Esophagus squamous epithelium (tissue), 5 donors: ENCODE data around the gene ICAM4. TPM values are rescaled to one million over a fixed set of nuclear protein-coding genes. Genes with fewer than 3 reads are reported as not detected.

Experiments
- DNase-seq: peaks from one replicate; lab custom pipeline; 2025; lab: John Stamatoyannopoulos, UW
- H3K27ac ChIP-seq, 4 donors: fragments of 200-600 bp; sonication (generic); one replicate each; pipeline ENCODE4 v1.5.1; 2016 to 2019; ENCODE audit warnings: mild to moderate bottlenecking in 1 of 4
- H3K27me3 ChIP-seq, 4 donors: fragments of 200-600 bp; sonication (generic); 1 replicate in 3 of 4; 2 replicates in 1 of 4; pipeline versions ENCODE4 v1.5.1 to v1.6.0; 2017 to 2021; ENCODE audit warnings: antibody characterized with exemption in 1 of 4
- H3K36me3 ChIP-seq, 3 donors: fragments of 200-600 bp; sonication (generic); one replicate each; pipeline ENCODE4 v1.5.1; 2016 to 2019
- H3K4me1 ChIP-seq, 3 donors: fragments of 200-600 bp; sonication (generic); one replicate each; pipeline ENCODE4 v1.5.1; 2017 to 2019
- H3K4me3 ChIP-seq, 4 donors: fragments of 200-600 bp; sonication (generic); 1 replicate in 3 of 4; 2 replicates in 1 of 4; pipeline ENCODE4 v1.5.1; 2016 to 2019; ENCODE audit warnings: mild to moderate bottlenecking in 2 of 4, moderate library complexity in 1 of 4
- H3K9me3 ChIP-seq, 3 donors: fragments of 200-600 bp; sonication (generic); one replicate each; pipeline ENCODE4 v1.5.1; 2016 to 2019
- POLR2A ChIP-seq, 4 donors: fragments of 450-650 bp; IDR thresholded peaks; one replicate each; pipeline ENCODE4 v1.6.1; 2017; ENCODE audit warnings: antibody characterized with exemption in 4 of 4, mild to moderate bottlenecking in 4 of 4, moderate library complexity in 3 of 4
- WGBS, 2 donors: methylation state at CpG; one replicate each; pipeline ENCODE4 v1.1.5; 2018; 5-methylcytosine and 5-hydroxymethylcytosine counted together
- intact Hi-C: fragments of 100-400 bp; cut with DNase I; formaldehyde crosslinking; loops from one replicate; pipeline ENCODE4 v1.15.0; 2022
- total RNA-seq, 4 donors: library from RNA; depleted of rRNA; stranded (reverse); fragments of >200 nt; gene quantifications; one replicate each; pipeline ENCODE4 v1.1.0, GENCODE V29; 2016
- TF ChIP-seq, protein P1 (sequence below), 6 experiments: fragments of 450-650 bp in 4 of 6; fragments of 200-600 bp in 2 of 6; sonication (generic) in 2 of 6; IDR thresholded peaks; one replicate each; pipeline ENCODE4 v1.5.1; 2016 to 2019; ENCODE audit warnings: antibody characterized with exemption in 6 of 6, mild to moderate bottlenecking in 4 of 6, moderate library complexity in 4 of 6
- donor health status: DM: yes; HTN: yes; CAD: no.

Gene ICAM4
- total RNA-seq, 4 donors from 2014 or later: 0.29 to 0.76 TPM; not detected in 2

DNA sequence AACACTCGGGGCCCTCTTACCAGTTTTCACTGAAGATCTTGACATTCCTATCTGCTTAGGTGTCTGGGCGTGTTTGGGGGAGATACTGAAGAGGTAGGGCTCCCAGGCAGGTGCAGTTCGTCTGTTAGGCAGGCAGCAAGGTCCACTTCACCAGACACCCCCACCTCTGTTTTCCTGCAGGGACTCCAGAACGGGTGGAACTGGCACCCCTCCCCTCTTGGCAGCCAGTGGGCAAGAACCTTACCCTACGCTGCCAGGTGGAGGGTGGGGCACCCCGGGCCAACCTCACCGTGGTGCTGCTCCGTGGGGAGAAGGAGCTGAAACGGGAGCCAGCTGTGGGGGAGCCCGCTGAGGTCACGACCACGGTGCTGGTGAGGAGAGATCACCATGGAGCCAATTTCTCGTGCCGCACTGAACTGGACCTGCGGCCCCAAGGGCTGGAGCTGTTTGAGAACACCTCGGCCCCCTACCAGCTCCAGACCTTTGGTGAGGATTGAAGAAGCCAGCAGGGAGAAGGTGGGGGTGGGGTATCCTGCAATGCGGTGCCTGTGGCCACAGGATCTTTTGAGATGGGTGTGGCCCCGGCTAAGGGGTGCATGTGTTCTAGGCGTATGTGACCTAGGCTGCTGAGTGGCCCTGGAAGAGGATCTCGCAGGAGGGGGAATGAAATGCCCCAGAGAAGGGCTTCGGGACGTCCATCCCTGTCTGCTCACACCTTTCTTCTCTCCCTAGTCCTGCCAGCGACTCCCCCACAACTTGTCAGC lies 3.3 kb upstream of the ICAM4 start:
- TF ChIP-seq POLR2A (IDR thresholded peaks at IDR 0.05): no peak
- TF ChIP-seq, protein P1, sequence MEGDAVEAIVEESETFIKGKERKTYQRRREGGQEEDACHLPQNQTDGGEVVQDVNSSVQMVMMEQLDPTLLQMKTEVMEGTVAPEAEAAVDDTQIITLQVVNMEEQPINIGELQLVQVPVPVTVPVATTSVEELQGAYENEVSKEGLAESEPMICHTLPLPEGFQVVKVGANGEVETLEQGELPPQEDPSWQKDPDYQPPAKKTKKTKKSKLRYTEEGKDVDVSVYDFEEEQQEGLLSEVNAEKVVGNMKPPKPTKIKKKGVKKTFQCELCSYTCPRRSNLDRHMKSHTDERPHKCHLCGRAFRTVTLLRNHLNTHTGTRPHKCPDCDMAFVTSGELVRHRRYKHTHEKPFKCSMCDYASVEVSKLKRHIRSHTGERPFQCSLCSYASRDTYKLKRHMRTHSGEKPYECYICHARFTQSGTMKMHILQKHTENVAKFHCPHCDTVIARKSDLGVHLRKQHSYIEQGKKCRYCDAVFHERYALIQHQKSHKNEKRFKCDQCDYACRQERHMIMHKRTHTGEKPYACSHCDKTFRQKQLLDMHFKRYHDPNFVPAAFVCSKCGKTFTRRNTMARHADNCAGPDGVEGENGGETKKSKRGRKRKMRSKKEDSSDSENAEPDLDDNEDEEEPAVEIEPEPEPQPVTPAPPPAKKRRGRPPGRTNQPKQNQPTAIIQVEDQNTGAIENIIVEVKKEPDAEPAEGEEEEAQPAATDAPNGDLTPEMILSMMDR (IDR thresholded peaks at IDR 0.05): no peak
- Histone ChIP-seq H3K36me3 (peaks cover 0 to 45% (median 16%) of the 10 kb centered on the region in 3 donors), H3K27me3 (peaks cover 0 to 22% (median 0%) of the 10 kb centered on the region in 4 donors), H3K4me3 (no peak overlapping the region), H3K4me1 (peaks cover 21 to 53% (median 26%) of the 10 kb centered on the region in 3 donors), H3K27ac (no peak overlapping the region), H3K9me3 (no peaks in the 10 kb centered on the region)
- 56 to 78% methylated on average over 6 to 8 of the region's 23 CpGs for WGBS, 2 donors
- DNase-seq: no peak
- intact Hi-C loops: no loop called here

DNA sequence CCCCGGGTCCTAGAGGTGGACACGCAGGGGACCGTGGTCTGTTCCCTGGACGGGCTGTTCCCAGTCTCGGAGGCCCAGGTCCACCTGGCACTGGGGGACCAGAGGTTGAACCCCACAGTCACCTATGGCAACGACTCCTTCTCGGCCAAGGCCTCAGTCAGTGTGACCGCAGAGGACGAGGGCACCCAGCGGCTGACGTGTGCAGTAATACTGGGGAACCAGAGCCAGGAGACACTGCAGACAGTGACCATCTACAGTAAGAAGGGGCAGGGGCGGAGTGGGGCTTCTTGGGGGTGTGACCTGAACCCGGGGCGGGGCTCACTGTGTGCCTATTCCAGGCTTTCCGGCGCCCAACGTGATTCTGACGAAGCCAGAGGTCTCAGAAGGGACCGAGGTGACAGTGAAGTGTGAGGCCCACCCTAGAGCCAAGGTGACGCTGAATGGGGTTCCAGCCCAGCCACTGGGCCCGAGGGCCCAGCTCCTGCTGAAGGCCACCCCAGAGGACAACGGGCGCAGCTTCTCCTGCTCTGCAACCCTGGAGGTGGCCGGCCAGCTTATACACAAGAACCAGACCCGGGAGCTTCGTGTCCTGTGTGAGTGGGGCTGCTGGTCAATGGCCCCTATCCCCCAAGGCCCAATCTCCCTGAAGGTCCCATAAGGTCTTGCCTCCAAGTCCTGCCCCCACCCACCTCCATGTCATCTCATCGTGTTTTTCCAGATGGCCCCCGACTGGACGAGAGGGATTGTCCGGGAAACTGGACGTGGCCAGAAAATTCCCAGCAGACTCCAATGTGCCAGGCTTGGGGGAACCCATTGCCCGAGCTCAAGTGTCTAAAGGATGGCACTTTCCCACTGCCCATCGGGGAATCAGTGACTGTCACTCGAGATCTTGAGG lies 2.4 kb upstream of the ICAM4 start:
- DNase-seq: no peak
- no peak overlapping the region for H3K4me3 ChIP-seq
- no peak overlapping the region for H3K27ac ChIP-seq
- intact Hi-C loops: no loop called here
- peaks cover 28 to 58% (median 34%) of the 10 kb centered on the region in 3 donors for H3K4me1 ChIP-seq
- TF ChIP-seq, protein P1 (IDR thresholded peaks at IDR 0.05): no peak
- TF ChIP-seq POLR2A (IDR thresholded peaks at IDR 0.05): no peak
- peaks cover 0 to 30% (median 3%) of the 10 kb centered on the region in 4 donors for H3K27me3 ChIP-seq
- 89 to 97% methylated on average over 12 to 14 of the region's 34 CpGs for WGBS, 2 donors
- peaks cover 0 to 38% (median 16%) of the 10 kb centered on the region in 3 donors for H3K36me3 ChIP-seq
- H3K9me3 ChIP-seq: no peaks in the 10 kb centered on the region

DNA sequence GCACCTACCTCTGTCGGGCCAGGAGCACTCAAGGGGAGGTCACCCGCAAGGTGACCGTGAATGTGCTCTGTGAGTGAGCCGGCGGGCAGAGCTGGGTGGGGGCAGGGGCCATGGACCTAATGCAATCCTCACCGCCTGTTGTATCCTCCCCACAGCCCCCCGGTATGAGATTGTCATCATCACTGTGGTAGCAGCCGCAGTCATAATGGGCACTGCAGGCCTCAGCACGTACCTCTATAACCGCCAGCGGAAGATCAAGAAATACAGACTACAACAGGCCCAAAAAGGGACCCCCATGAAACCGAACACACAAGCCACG lies 1.8 kb upstream of the ICAM4 start:
- peaks cover 33 to 60% (median 40%) of the 10 kb centered on the region in 3 donors for H3K4me1 ChIP-seq
- WGBS, 2 donors: 94 to 100% methylated on average over 4 to 6 of the region's 13 CpGs

DNA sequence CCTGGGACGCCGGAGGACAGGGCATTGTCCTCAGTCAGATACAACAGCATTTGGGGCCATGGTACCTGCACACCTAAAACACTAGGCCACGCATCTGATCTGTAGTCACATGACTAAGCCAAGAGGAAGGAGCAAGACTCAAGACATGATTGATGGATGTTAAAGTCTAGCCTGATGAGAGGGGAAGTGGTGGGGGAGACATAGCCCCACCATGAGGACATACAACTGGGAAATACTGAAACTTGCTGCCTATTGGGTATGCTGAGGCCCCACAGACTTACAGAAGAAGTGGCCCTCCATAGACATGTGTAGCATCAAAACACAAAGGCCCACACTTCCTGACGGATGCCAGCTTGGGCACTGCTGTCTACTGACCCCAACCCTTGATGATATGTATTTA lies 1.4 kb upstream of the ICAM4 start:
- H3K9me3 ChIP-seq: no peaks in the 10 kb centered on the region
- no peak overlapping the region for H3K4me3 ChIP-seq
- peaks cover 6 to 41% (median 10%) of the 10 kb centered on the region in 4 donors for H3K27me3 ChIP-seq
- intact Hi-C loops: no loop called here
- DNase-seq: no peak
- H3K27ac ChIP-seq: no peak overlapping the region
- peaks cover 0 to 37% (median 16%) of the 10 kb centered on the region in 3 donors for H3K36me3 ChIP-seq
- WGBS, 2 donors: 90% methylated on average over 2 to 4 of the region's 4 CpGs
- H3K4me1 ChIP-seq: peaks cover 38 to 65% (median 45%) of the 10 kb centered on the region in 3 donors
- no peak for TF ChIP-seq POLR2A (IDR thresholded peaks at IDR 0.05)

More for the DNA sequence above, 1.8 kb upstream of the ICAM4 start:
- DNase-seq: no peak
- peaks cover 4 to 36% (median 6%) of the 10 kb centered on the region in 4 donors for H3K27me3 ChIP-seq
- no peaks in the 10 kb centered on the region for H3K9me3 ChIP-seq
- peaks cover 0 to 37% (median 16%) of the 10 kb centered on the region in 3 donors for H3K36me3 ChIP-seq
- intact Hi-C loops: no loop called here
- no peak for TF ChIP-seq POLR2A (IDR thresholded peaks at IDR 0.05)
- TF ChIP-seq, protein P1 (IDR thresholded peaks at IDR 0.05): no peak
- no peak overlapping the region for H3K4me3 ChIP-seq
- H3K27ac ChIP-seq: no peak overlapping the region

DNA sequence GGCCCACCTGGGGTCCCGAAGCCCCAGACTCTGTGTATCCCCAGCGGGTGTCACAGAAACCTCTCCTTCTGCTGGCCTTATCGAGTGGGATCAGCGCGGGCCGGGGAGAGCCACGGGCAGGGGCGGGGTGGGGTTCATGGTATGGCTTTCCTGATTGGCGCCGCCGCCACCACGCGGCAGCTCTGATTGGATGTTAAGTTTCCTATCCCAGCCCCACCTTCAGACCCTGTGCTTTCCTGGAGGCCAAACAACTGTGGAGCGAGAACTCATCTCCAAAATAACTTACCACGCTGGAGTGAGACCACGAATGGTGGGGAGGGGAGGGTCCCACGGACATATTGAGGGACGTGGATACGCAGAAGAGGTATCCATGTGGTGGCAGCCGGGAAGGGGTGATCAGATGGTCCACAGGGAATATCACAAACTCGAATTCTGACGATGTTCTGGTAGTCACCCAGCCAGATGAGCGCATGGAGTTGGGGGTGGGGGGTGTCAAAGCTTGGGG lies 2.0 kb downstream of the ICAM4 start:
- peak overlapping the region; percentile 20 to 66 (median 41) for H3K4me3 ChIP-seq
- H3K36me3 ChIP-seq: peaks cover 0 to 23% (median 11%) of the 10 kb centered on the region in 3 donors
- TF ChIP-seq, protein P1 (IDR thresholded peaks at IDR 0.05): no peak
- TF ChIP-seq POLR2A (IDR thresholded peaks at IDR 0.05): no peak
- H3K4me1 ChIP-seq: peaks cover 62 to 92% (median 65%) of the 10 kb centered on the region in 3 donors
- intact Hi-C loops: no loop called here
- DNase-seq: no peak
- peaks cover 11 to 74% (median 27%) of the 10 kb centered on the region in 4 donors for H3K27me3 ChIP-seq
- H3K27ac ChIP-seq: peak overlapping the region in 1 of 4 donors; percentile 41
- 8 to 10% methylated on average over 2 to 8 of the region's 23 CpGs for WGBS, 2 donors
- no peaks in the 10 kb centered on the region for H3K9me3 ChIP-seq
